Endometrium (tissue), 2 donors: Measurements from ENCODE around the gene DNAJC21.
"Not testable (repeated sequence)": the region's sequence is repeated elsewhere in the genome, so short reads cannot be mapped to it uniquely, and the experiment has no call there.

ENCODE experiments used
- FAIRE-seq: peaks from 2 replicates; lab custom pipeline; 2012; peaks lifted over from hg19 to GRCh38; lab: Jason Lieb, UNC
- donor health status: control.
- donor health status: control.

Gene DNAJC21

DNA sequence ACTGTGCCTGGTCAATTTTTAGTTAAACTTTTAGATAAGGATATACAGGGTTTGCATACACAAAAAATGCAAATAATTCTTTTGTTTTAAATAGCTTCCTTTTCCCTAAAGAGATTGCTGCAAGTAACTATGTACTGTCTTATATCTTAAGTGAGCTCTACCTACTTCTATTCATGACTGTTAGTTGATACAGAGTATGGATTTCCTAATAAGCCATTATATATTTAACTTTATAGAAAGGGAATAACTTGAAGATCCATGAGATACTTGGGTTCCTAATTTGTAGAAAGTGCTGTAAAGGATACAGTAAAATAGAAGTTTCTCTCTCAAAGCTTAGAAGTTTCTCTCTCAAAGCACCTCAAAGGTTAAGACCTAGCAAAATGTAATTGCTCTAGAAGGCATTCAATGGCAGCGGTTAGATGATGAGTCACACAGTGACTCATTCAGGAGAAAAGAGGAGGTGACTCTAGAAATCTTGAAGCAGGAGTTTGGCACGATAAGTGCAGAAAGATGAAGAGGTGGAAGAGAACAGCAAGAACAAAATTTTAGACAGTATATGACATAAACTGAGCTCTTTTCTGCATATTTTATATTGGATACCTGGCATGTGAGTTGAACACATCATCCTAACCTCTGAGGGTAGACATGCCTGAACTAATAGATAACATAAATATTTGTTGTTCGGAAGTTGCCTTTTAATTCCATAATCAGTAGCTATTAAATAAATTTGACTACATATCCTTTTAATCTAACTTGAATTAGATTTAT lies 5.5 kb upstream of the DNAJC21 start:
- no peak for FAIRE-seq

GRCh38 chr5:34924462-34924765 lies 4.9 kb upstream of the DNAJC21 start:
- no peak for FAIRE-seq

GRCh38 chr5:34926318-34926888 lies 3.0 kb upstream of the DNAJC21 start:
- FAIRE-seq, result no peak

DNA sequence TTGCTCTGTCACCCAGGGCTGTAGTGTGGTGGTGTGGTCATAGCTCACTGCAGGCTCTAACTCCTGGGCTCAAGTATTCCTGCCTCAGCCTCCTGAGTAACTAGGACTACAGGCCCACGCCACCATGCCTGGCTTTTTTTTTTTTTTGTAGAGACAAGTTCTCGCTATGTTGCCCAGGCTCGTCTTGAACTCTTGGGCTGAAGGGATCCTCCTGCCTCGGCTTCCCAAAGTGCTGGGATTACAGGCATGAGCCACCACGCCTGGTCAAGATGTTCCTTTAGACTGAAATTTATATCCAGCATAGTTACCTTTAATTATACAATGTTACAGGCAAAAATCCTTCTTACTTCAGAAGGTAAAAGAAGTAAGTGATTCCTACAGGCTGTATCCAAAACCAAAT lies 1.6 kb upstream of the DNAJC21 start:
- no peak for FAIRE-seq

DNA sequence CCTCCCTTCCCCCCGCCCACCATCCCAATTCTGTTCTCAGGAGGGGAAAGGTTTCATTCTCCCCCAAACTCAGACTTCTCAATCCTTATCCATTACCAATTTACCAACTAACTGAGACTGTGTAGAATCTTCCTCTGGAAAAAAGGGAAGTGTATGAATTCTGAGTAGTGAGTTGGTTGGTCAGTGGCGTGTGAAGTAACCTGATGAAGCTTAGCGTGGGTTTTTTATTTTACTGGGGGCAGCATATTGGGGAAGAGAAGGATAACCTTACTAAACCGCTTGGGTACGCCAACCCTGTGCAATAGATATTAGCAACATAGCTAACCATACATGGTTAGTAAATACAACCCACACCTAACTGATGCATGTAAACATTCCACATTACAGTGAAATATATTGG lies 1.1 kb upstream of the DNAJC21 start:
- no peak for FAIRE-seq

DNA sequence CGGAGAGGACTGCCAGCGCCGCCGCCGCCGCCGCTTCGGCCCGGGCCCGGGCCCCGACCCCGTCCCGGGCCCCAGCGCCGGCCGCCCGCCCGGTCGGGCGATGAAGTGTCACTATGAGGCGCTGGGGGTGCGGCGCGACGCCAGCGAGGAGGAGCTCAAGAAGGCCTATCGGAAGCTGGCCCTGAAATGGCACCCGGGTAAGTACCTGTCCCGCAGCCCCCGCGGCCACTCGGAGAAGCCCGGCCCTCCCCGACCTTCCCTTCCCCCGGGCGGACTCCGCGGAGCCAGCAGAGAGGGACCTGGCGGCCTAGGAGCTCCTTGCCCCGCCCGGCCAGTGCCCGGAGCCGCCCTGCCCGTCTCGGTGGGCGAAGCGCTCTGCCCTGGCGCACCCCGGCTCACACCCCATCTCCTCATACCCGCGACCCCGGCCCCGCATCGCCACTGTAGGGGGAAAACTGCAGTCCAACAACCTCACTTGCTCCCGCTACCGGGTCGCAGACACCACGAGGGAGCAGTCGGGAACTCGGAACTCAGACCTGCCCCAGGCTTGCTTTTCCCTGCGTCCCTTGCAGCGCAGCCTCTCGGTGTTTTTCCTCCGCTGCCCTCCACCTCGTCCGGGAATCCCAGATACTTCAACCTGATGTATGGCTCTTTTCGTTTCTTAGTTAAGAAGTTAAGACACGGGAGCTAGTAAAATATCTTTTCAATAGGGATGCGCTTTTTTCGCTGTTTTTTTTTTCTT lies 532 bp downstream of the DNAJC21 start:
- no peak for FAIRE-seq

- no peak for FAIRE-seq
These were observed 1.1 kb downstream of the DNAJC21 start for GRCh38 chr5:34930462-34930844.

GRCh38 chr5:34930870-34931269 lies 1.5 kb downstream of the DNAJC21 start:
- FAIRE-seq, result no peak

- FAIRE-seq, result no peak
These were observed 3.6 kb downstream of the DNAJC21 start for GRCh38 chr5:34932947-34933346.

DNA sequence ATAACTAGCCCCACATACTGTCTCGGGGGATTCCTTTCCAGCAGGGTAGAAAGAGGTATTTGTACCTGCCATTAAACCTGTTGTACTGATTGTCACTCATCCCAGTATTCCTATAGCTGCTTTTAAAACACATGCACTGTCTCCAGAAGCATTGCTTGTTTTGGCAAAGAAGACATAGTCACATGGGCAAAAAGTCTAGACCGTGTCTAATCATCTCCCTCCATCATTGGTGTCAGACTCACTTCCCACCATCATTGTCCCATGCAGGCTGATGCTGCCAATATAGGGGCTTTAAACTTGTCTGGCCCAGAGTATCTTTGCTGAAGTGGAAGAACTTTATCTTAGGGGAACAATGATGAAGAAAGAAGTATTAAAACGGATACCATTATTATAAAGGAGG lies 12.6 kb downstream of the DNAJC21 start:
- no peak for FAIRE-seq

- FAIRE-seq, result no peak
These were observed 14.7 kb downstream of the DNAJC21 start for GRCh38 chr5:34944044-34944443.

- FAIRE-seq, result no peak
These were observed 15.2 kb downstream of the DNAJC21 start for GRCh38 chr5:34944460-34945047.

DNA sequence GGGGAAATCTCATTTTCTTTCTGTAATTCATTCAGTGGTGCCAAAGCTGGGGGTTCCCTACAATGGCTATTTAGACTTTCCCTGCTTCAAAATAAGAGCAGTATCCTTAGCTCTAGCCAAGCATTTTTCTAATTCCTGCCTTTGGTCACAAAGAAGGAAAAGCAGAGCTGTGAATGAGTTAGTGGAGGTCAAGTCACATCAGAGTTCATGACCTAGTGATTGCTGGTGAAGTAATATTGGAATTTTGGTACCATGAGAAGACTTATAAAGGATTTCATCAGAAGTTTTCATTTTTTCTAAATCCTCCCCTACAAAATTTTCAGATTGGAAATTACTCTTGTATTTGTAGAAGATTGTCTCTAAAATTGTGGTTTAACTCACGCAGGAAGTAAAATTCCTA lies 28.0 kb downstream of the DNAJC21 start:
- no peak for FAIRE-seq

- peak; percentile 33 for FAIRE-seq
These were observed 28.7 kb downstream of the DNAJC21 start for GRCh38 chr5:34957857-34958690.

GRCh38 chr5:34959323-34959722 lies 30.0 kb downstream of the DNAJC21 start:
- FAIRE-seq, result no peak

DNA sequence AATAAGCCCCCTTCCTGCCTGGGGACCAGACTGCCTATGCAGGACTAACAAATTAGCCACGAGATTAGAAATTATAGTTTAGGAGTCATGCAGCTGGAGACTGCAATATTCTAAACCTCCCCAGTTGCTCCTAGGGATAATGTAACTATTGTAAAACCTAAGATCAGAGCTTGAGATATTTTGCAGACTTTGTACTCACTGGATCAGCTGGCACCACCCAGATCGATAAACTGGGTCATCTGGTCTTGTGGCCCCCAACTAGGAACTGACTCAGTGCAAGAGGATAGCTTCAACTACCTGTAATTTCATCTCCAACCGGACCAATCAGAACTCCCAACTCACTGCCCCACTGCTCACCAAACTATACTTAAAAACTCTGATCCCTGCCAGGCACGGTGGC lies 38.2 kb downstream of the DNAJC21 start:
- no peak for FAIRE-seq

GRCh38 chr5:34968258-34968657 lies 38.9 kb downstream of the DNAJC21 start:
- FAIRE-seq, result no peak

- FAIRE-seq, result no peak
These were observed 41.2 kb downstream of the DNAJC21 start for GRCh38 chr5:34970552-34970951.

GRCh38 chr5:34971655-34972054 lies 42.3 kb downstream of the DNAJC21 start:
- FAIRE-seq, result not testable (repeated sequence)

GRCh38 chr5:34976347-34976746 lies 47.0 kb downstream of the DNAJC21 start:
- FAIRE-seq, result no peak

GRCh38 chr5:34977934-34978613 lies 48.7 kb downstream of the DNAJC21 start:
- no peak for FAIRE-seq

DNA sequence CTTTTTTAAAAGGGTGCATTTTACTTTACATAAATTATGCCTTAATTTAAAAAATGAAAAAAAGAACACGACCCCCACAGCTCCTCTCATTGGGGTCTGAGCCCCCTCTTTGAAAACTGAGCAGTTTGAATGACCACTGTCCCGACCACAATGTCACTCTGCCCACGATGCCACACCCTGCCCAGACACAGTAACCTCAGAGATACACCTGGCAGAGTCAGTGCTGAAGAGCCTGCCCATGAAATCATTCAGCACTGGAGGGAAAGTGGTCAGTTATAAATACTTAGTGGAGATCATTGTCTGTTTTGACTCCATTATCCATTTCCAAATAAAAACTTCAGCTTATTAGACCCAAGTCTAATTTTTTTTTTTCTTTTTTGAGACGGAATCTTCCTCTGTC lies 49.3 kb downstream of the DNAJC21 start:
- FAIRE-seq, result no peak
